Endothelial cell (in vitro differentiated cells): ENCODE data around the gene P2RX5. TPM values are rescaled to one million over a fixed set of nuclear protein-coding genes. Genes with fewer than 3 reads are reported as not detected.

ENCODE experiments used
- DNase-seq: peaks from one replicate; pipeline ENCODE4 v3.0.0; 2021; ENCODE audit warnings: low spot score
- H3K27ac Mint-ChIP-seq: one replicate; pipeline ENCODE4 v1.8.0; 2021; ENCODE audit warnings: mixed read lengths, inconsistent platforms; ENCODE audit not compliant: unreplicated experiment
- H3K27me3 Mint-ChIP-seq: one replicate; pipeline ENCODE4 v1.8.0; 2021; ENCODE audit warnings: mild to moderate bottlenecking, moderate library complexity, mixed read lengths, inconsistent platforms; ENCODE audit not compliant: unreplicated experiment
- H3K36me3 Mint-ChIP-seq: one replicate; pipeline ENCODE4 v1.8.0; 2021; ENCODE audit warnings: mild to moderate bottlenecking, low read depth, mixed read lengths, inconsistent platforms; ENCODE audit not compliant: unreplicated experiment
- H3K4me1 Mint-ChIP-seq: one replicate; pipeline ENCODE4 v1.8.0; 2021; ENCODE audit warnings: mild to moderate bottlenecking, mixed read lengths, inconsistent platforms; ENCODE audit not compliant: unreplicated experiment
- H3K4me3 Mint-ChIP-seq: one replicate; pipeline ENCODE4 v1.8.0; 2021; ENCODE audit warnings: mild to moderate bottlenecking, mixed read lengths, inconsistent platforms; ENCODE audit not compliant: unreplicated experiment
- H3K9me3 Mint-ChIP-seq: one replicate; pipeline ENCODE4 v1.8.0; 2021; ENCODE audit warnings: mixed read lengths, inconsistent platforms; ENCODE audit not compliant: unreplicated experiment
- total RNA-seq: library from RNA; stranded (reverse); fragmentation: NEBNext Ultra II Directional; extraction: Animal tissue kit (Norgen Biotek cat#: 25700); gene quantifications from one replicate; pipeline ENCODE4 v1.2.1, GENCODE V29; 2021; ENCODE audit not compliant: unreplicated experiment
- TF ChIP-seq, protein P1 (sequence below): fragments of 200-600 bp; sonication (generic); IDR thresholded peaks from one replicate; pipeline ENCODE4 v1.5.0; 2021; ENCODE audit warnings: antibody characterized with exemption; ENCODE audit not compliant: unreplicated experiment

P2RX5 gene
- total RNA-seq, 1 donor from 2014 or later = 0.36 TPM

DNA sequence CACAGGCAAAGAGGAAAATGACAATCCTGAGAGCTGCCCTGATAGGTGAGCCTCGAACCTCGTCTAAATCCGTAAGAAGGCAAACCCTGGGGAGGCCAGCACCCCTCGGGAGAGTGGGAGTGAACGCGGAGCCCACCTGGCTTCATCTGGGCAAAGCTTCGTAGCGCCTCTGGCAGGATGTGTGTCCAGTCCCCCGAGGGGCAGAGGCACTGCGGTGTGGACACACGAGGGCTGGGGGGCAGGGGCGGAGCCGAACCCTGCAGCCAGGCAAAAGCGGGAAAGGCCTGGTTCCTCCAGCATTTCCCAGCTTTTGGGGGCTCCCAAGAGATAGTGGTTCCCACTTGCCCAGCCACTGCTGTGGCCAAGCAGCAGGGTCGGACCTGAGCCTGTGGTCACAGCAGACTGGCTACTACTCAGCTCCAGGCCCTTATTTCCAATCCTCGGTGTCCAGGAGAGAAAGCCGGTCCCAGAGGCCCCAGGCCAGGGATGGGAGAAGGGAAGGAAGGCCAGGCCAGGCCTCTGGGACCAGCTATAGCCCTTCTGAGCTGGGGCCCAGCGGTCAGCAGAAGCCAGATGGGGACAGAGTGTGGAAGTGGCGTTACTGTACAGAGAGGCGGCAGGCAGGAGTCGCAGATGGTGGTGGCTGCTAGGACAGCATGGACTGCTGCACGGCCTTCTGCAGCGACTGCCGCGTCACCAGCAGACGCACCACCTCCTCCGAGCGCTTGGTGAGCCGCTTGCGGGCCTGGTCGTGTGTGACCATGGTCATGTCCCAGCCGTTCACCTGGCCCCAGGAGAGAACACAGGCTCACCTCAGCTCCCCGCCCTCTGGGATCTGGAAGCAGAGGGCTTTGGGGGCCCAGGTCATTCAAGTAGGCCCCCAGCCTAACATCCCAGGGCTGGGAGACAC is 32.6 kb downstream of the P2RX5 start:
- no peak overlapping the region for H3K27ac Mint-ChIP-seq
- peaks cover 24% of the 10 kb centered on the region for H3K27me3 Mint-ChIP-seq
- no peak for DNase-seq
- peaks cover 11% of the 10 kb centered on the region for H3K4me1 Mint-ChIP-seq
- no peaks in the 10 kb centered on the region for H3K9me3 Mint-ChIP-seq
- peaks cover 21% of the 10 kb centered on the region for H3K36me3 Mint-ChIP-seq
- no peak overlapping the region for H3K4me3 Mint-ChIP-seq
- TF ChIP-seq, protein P1, sequence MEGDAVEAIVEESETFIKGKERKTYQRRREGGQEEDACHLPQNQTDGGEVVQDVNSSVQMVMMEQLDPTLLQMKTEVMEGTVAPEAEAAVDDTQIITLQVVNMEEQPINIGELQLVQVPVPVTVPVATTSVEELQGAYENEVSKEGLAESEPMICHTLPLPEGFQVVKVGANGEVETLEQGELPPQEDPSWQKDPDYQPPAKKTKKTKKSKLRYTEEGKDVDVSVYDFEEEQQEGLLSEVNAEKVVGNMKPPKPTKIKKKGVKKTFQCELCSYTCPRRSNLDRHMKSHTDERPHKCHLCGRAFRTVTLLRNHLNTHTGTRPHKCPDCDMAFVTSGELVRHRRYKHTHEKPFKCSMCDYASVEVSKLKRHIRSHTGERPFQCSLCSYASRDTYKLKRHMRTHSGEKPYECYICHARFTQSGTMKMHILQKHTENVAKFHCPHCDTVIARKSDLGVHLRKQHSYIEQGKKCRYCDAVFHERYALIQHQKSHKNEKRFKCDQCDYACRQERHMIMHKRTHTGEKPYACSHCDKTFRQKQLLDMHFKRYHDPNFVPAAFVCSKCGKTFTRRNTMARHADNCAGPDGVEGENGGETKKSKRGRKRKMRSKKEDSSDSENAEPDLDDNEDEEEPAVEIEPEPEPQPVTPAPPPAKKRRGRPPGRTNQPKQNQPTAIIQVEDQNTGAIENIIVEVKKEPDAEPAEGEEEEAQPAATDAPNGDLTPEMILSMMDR = no peak

DNA sequence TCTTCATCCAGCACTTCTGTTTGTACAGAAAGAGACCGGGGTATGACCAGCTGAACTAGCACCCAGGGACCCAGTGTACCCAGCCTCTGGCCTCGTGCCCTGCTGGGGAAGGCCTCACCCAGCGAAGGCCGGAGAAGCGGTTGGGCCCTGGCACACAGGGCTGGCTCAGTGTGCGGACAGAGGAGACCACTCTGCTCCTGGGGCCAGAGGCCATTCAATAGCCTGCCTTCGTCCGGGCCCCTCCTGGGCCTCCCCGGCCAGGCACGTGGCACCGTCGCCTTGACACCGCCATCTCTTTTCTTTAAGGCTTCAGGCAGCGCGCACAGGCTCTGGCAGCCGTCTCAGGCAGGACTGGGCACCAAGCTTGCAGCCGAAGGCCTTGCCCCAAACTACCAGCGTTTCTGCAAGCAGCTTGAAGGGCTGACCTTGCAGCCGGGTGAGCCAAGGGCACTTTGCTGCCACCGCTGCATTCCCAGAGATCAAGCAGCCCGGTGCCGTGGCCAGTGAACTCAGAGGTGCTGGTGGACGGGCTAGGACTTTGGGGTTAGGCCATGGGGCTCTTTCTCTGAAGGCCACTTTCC is 35.6 kb downstream of the P2RX5 start:
- Mint-ChIP-seq H3K4me3 (no peak overlapping the region), H3K27me3 (peaks cover 14% of the 10 kb centered on the region)

DNA sequence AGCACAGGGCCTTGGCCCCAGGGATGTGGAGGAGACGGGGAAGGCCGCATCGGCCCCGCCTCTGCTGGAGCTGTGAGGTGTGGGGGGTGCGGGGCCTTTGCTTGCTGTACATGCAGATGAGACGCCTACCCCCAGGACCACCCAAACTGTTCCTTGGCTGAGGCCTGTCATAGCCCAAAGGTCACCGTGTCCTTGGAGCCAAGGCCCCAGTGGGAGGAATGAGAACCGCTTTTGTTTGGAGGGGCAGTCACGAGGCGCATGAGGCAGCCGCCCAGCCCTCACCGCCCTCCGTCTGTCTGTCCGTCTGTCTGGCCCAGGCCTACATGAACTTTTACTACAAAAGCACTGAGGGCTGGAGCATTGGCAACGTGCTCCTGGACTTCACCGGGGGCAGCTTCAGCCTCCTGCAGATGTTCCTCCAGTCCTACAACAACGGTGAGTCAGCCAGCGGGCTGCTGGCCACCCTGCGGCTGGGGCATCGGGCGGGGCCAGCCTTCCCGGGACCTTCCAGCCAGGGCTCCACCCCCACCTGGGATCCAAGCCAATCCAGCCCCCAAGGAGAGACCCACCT is 36.3 kb downstream of the P2RX5 start:
- no peaks in the 10 kb centered on the region for H3K9me3 Mint-ChIP-seq
- H3K36me3 Mint-ChIP-seq = peaks cover 11% of the 10 kb centered on the region
- no peak overlapping the region for H3K4me3 Mint-ChIP-seq
- TF ChIP-seq, protein P1 = no peak
- H3K4me1 Mint-ChIP-seq = no peaks in the 10 kb centered on the region
- DNase-seq = no peak
- no peak overlapping the region for H3K27ac Mint-ChIP-seq
- H3K27me3 Mint-ChIP-seq = peaks cover 10% of the 10 kb centered on the region

More for the DNA sequence above, 35.6 kb downstream of the P2RX5 start:
- TF ChIP-seq, protein P1 = no peak
- H3K27ac Mint-ChIP-seq = no peak overlapping the region
- H3K4me1 Mint-ChIP-seq = no peaks in the 10 kb centered on the region
- DNase-seq = no peak
- H3K36me3 Mint-ChIP-seq = peaks cover 16% of the 10 kb centered on the region
- no peaks in the 10 kb centered on the region for H3K9me3 Mint-ChIP-seq

DNA sequence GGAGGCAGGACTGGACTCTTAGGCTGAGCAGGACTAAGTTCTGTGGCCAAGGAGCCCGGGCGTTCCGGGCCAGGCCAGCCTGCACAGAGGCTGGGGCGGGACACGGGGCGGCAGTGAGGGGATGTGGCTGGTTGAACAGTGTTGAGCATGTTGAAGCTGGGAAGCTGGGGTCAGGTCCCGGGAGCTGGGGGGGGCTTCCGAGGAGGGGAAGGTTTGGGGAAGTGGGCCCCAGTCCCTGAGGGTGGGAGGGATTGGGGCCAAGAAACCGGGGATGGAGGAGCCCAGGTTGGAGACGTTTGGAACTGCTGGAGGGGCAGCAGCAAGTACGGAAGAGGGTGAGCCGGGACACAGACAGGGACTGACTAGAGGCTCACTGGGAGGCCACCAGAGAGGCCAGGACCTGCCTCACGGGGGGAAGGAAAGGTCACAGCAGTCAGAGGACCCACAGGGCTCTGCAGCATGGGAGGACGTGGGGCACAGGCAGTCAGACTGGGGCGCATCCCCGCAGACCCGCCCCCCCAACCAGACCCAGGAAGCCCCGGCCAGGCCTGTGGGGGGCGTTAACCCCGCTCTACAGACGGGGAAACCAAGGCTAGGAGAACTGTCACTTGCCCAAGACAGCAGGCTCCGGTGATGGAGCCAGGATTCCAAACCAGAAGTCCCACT is 37.0 kb downstream of the P2RX5 start:
- Mint-ChIP-seq H3K4me3 (no peak overlapping the region), H3K27me3 (peaks cover 10% of the 10 kb centered on the region), H3K36me3 (peaks cover 5% of the 10 kb centered on the region), H3K4me1 (no peaks in the 10 kb centered on the region), H3K27ac (no peak overlapping the region), H3K9me3 (no peaks in the 10 kb centered on the region)
- DNase-seq = no peak
- TF ChIP-seq, protein P1 = no peak
